ENCODE measurements around the gene MOB3B. TPM values are rescaled to one million over a fixed set of nuclear protein-coding genes. Genes with fewer than 3 reads are reported as not detected.

Gene MOB3B
- total and polyA plus RNA-seq, 7 experiments from 2014 or later = 0.07 to 1.8 (median 0.72) TPM; not detected in 1

DNA sequence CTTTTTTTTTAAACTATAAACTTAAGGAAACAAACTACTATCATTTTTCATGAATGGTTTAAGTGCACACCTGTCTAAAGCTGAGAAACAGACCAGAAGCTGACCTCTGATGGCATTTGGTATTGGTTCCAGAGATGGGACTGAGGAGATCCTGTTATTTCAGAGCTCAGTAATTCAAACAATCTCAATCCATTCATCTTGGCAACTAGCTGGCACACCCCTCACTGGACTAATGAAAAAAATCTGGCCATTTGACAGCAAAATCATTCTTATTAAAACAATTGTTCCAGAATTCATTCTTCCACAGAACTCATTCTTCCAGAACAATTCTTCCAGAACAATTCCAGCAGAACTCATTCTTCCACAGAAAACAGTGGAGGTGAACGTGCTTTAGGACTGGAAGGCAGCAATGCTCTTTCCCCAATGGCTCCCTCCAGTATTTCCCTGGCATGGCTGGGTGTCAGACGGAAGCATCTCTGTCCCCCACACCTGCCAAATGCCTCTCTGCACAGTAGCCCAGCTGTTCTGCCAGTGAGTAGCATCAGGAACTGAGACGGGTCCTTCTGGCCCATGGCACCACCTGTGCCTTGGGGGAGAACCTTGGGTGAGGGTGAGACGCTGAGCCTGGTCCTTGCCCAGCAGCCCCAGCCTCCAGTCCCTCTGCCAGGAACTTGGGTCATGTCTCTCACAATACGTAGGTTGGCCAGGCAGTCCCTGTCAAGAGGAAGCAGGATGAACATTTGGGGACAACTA lies 145.2 kb downstream of the MOB3B start:
- Mint-ChIP-seq H3K36me3 (no peaks in the 10 kb centered on the region), H3K27me3 (peaks cover 0 to 4% (median 0%) of the 10 kb centered on the region in 5 donors), H3K4me1 (peaks cover under 1 to 11% (median 2%) of the 10 kb centered on the region in 7 donors), H3K4me3 (no peak overlapping the region), H3K27ac (no peak overlapping the region), H3K9me3 (peaks cover 0 to 2% (median 0%) of the 10 kb centered on the region in 11 donors)
- no peak for DNase-seq
- H3K27me3 ChIP-seq (ENCODE audit: control insufficient read depth in 2 of 2, insufficient read depth in 2 of 2, low read length in 2 of 2) = no peaks in the 10 kb centered on the region
- H3K4me1 ChIP-seq (ENCODE audit: control insufficient read depth in 2 of 2, insufficient read depth in 2 of 2, low read length in 2 of 2) = no peaks in the 10 kb centered on the region
- POLR2A ChIA-PET = no interaction called here
- no peak overlapping the region for H3K4me3 ChIP-seq (ENCODE audit: low read length)
- no peak for ATAC-seq
- intact Hi-C loops (cut with micrococcal nuclease) = no loop called here
- H3K9me3 ChIP-seq (ENCODE audit: control insufficient read depth in 2 of 3, low read length in 3 of 3) = no peaks in the 10 kb centered on the region
- no peaks in the 10 kb centered on the region for H3K36me3 ChIP-seq (ENCODE audit: control insufficient read depth in 2 of 3, insufficient read depth in 3 of 3, low read length in 3 of 3)
- CTCF ChIA-PET = no interaction called here
- no peak overlapping the region for H3K27ac ChIP-seq (ENCODE audit: low read depth, low read length)

DNA sequence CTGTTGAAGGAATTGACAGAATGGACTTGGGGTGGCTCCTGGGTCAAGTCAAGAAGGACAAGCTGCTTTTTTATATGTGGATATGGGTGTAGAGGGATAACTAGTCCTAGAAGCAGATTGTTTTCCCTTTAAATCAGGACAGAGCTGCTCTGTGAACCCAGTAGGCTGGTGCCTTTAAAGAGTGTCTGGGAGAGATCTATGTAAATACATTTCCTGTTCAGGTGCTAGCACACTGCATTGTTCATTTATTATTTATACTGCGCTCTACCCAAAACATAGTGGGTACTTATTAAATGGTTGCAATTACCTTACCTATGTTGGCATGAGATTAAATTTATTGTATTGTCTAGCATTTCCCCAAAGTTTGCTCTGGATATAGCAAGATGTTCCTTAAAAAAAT lies 146.1 kb downstream of the MOB3B start:
- H3K27ac Mint-ChIP-seq = no peak overlapping the region
- H3K27me3 Mint-ChIP-seq = peaks cover 0 to 4% (median 0%) of the 10 kb centered on the region in 5 donors
- intact Hi-C loops (cut with micrococcal nuclease) = no loop called here
- Histone ChIP-seq H3K4me1 (ENCODE audit: control insufficient read depth in 2 of 2, insufficient read depth in 2 of 2, low read length in 2 of 2) (no peaks in the 10 kb centered on the region), H3K4me3 (ENCODE audit: low read length) (no peak overlapping the region), H3K9me3 (ENCODE audit: control insufficient read depth in 2 of 3, low read length in 3 of 3) (no peaks in the 10 kb centered on the region), H3K27me3 (ENCODE audit: control insufficient read depth in 2 of 2, insufficient read depth in 2 of 2, low read length in 2 of 2) (no peaks in the 10 kb centered on the region), H3K27ac (ENCODE audit: low read depth, low read length) (no peak overlapping the region), H3K36me3 (ENCODE audit: control insufficient read depth in 2 of 3, insufficient read depth in 3 of 3, low read length in 3 of 3) (no peaks in the 10 kb centered on the region)
- H3K4me1 Mint-ChIP-seq = peaks cover 4 to 20% (median 5%) of the 10 kb centered on the region in 7 donors
- no peak overlapping the region for H3K4me3 Mint-ChIP-seq
- H3K36me3 Mint-ChIP-seq = no peaks in the 10 kb centered on the region
- ATAC-seq = no peak
- H3K9me3 Mint-ChIP-seq = peaks cover 0 to 2% (median 0%) of the 10 kb centered on the region in 11 donors
- POLR2A ChIA-PET = no interaction called here
- CTCF ChIA-PET = no interaction called here
- DNase-seq = no peak

DNA sequence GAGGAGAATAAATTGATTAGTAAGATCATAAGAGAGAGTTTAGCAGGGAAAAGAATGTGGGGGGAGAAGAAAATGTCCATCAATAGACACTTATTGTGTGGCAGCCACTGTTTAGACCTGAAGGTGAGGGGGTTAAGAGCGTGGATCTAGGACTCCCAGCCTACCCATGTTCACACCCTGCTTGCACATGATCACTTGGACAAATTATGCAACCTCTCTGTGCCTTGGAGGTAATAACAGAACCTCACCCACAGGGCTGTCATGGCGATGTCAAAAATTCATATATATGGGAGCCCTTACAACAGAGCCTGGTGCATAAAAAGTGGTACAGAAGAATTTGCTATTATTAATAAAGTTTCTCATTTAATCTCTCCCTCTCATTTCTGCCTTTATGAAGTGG lies 146.6 kb downstream of the MOB3B start:
- H3K4me1 Mint-ChIP-seq = peaks cover 4 to 26% (median 5%) of the 10 kb centered on the region in 7 donors
- H3K4me3 Mint-ChIP-seq = no peak overlapping the region
- no peak overlapping the region for H3K27ac Mint-ChIP-seq
- Histone ChIP-seq H3K27ac (ENCODE audit: low read depth, low read length) (no peak overlapping the region), H3K4me3 (ENCODE audit: low read length) (no peak overlapping the region), H3K36me3 (ENCODE audit: control insufficient read depth in 2 of 3, insufficient read depth in 3 of 3, low read length in 3 of 3) (no peaks in the 10 kb centered on the region), H3K27me3 (ENCODE audit: control insufficient read depth in 2 of 2, insufficient read depth in 2 of 2, low read length in 2 of 2) (no peaks in the 10 kb centered on the region), H3K9me3 (ENCODE audit: control insufficient read depth in 2 of 3, low read length in 3 of 3) (no peaks in the 10 kb centered on the region), H3K4me1 (ENCODE audit: control insufficient read depth in 2 of 2, insufficient read depth in 2 of 2, low read length in 2 of 2) (no peaks in the 10 kb centered on the region)
- peaks cover 0 to 2% (median 0%) of the 10 kb centered on the region in 11 donors for H3K9me3 Mint-ChIP-seq
- DNase-seq (no peak), ATAC-seq (no peak)
- no peaks in the 10 kb centered on the region for H3K36me3 Mint-ChIP-seq
- intact Hi-C loops (cut with micrococcal nuclease) = no loop called here
- CTCF ChIA-PET = no interaction called here
- peaks cover 0 to 4% (median 0%) of the 10 kb centered on the region in 5 donors for H3K27me3 Mint-ChIP-seq
- POLR2A ChIA-PET = no interaction called here

DNA sequence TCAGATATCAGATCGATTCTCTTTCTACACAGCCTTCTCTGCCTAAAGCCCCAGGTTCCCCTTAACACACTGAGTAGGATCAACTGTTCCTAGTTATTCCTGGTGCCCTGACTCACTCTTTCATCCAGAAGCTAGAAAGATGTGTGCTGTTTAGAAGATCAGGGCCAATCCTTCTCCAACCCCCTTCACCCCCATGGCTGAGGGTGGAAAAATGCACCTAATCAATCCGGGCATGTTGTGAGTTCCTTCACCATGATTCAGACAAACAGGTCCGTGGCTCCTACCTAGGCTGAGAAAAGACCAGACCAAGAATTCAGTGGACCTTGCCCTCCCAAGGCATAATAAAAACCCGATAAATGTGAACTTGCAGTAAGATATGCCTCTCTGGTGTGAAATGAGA lies 147.3 kb downstream of the MOB3B start:
- ChIA-PET POLR2A (no interaction called here), CTCF (no interaction called here)
- intact Hi-C loops (cut with micrococcal nuclease) = no loop called here
- peaks cover 0 to 2% (median 0%) of the 10 kb centered on the region in 11 donors for H3K9me3 Mint-ChIP-seq
- Histone ChIP-seq H3K4me1 (ENCODE audit: control insufficient read depth in 2 of 2, insufficient read depth in 2 of 2, low read length in 2 of 2) (no peaks in the 10 kb centered on the region), H3K9me3 (ENCODE audit: control insufficient read depth in 2 of 3, low read length in 3 of 3) (no peaks in the 10 kb centered on the region), H3K27me3 (ENCODE audit: control insufficient read depth in 2 of 2, insufficient read depth in 2 of 2, low read length in 2 of 2) (no peaks in the 10 kb centered on the region), H3K36me3 (ENCODE audit: control insufficient read depth in 2 of 3, insufficient read depth in 3 of 3, low read length in 3 of 3) (no peaks in the 10 kb centered on the region), H3K27ac (ENCODE audit: low read depth, low read length) (no peak overlapping the region), H3K4me3 (ENCODE audit: low read length) (no peak overlapping the region)
- peaks cover 4 to 31% (median 5%) of the 10 kb centered on the region in 7 donors for H3K4me1 Mint-ChIP-seq
- no peak overlapping the region for H3K4me3 Mint-ChIP-seq
- ATAC-seq (no peak), DNase-seq (no peak)
- H3K27me3 Mint-ChIP-seq = peaks cover 0 to 4% (median 0%) of the 10 kb centered on the region in 5 donors
- no peaks in the 10 kb centered on the region for H3K36me3 Mint-ChIP-seq
- no peak overlapping the region for H3K27ac Mint-ChIP-seq

DNA sequence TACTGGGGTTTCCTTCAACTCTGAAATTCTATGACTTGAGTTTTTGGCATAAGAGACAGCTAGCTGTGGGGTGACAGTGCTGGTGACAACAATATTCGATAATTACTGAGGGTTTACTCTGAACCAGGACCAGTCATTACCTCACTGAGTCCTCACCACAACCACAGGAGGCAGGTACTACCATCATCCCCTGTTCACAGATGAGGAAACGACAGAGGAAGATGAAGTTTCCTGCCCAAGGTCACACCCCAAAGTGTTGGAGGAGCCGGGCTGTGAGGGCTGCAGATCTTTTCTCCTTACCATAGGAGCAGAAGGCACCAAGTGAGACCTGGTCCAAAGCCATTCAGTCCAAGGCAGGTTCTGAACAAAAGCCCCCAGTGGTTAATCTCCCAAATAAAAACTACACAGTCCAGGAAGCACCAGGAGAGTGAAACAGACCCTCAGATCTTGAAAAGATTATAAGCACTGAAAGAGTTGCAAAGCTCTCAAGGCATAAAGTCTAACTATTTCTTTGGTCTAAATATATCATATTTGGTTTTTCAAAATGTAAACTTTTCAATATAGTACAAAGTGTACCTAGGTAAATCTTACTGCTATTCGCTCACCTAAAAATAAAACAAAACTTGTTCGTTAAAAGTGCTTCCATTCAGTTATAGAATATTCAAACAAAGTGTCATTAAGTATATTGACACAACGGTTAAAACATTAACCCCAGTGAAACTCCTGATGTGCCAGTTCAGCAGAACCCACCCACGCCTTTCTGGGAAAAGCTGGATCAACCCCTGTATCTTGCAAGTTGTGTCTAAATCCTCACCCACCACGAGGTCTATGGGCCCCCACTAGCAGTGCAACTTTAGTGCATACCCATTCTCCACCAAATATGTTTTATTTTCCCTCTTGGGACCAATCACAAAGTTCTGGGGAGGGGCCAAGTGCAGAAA lies 150.0 kb downstream of the MOB3B start:
- no peaks in the 10 kb centered on the region for H3K27me3 ChIP-seq (ENCODE audit: control insufficient read depth in 2 of 2, insufficient read depth in 2 of 2, low read length in 2 of 2)
- Mint-ChIP-seq H3K27me3 (peaks cover 0 to 2% (median 0%) of the 10 kb centered on the region in 5 donors), H3K36me3 (no peaks in the 10 kb centered on the region), H3K4me1 (peaks cover 4 to 31% (median 5%) of the 10 kb centered on the region in 7 donors), H3K4me3 (peak overlapping the region in 1 of 10 donors; percentile 76), H3K27ac (peak overlapping the region in 1 of 9 donors; percentile 86), H3K9me3 (peaks cover 0 to 2% (median 0%) of the 10 kb centered on the region in 11 donors)
- POLR2A ChIA-PET = no interaction called here
- H3K36me3 ChIP-seq (ENCODE audit: control insufficient read depth in 2 of 3, insufficient read depth in 3 of 3, low read length in 3 of 3) = no peaks in the 10 kb centered on the region
- H3K4me1 ChIP-seq (ENCODE audit: control insufficient read depth in 2 of 2, insufficient read depth in 2 of 2, low read length in 2 of 2) = no peaks in the 10 kb centered on the region
- CTCF ChIA-PET = no interaction called here
- intact Hi-C loops (cut with micrococcal nuclease) = loop anchor here in 1 of 2 donors (1.0 to 2.0 kb wide), 3 partner anchors 13 to 150 kb away; partner anchors contain the start of gene MOB3B
- H3K4me3 ChIP-seq (ENCODE audit: low read length) = no peak overlapping the region
- DNase-seq (peak in 3 of 9 donors; percentile 2 to 5 (median 4)), ATAC-seq (no peak)
- H3K9me3 ChIP-seq (ENCODE audit: control insufficient read depth in 2 of 3, low read length in 3 of 3) = no peaks in the 10 kb centered on the region
- H3K27ac ChIP-seq (ENCODE audit: low read depth, low read length) = no peak overlapping the region

GRCh38 chr9:27377811-27378456 lies 151.7 kb downstream of the MOB3B start:
- H3K36me3 Mint-ChIP-seq = no peaks in the 10 kb centered on the region
- Histone ChIP-seq H3K27ac (ENCODE audit: low read depth, low read length) (no peak overlapping the region), H3K9me3 (ENCODE audit: control insufficient read depth in 2 of 3, low read length in 3 of 3) (no peaks in the 10 kb centered on the region), H3K27me3 (ENCODE audit: control insufficient read depth in 2 of 2, insufficient read depth in 2 of 2, low read length in 2 of 2) (no peaks in the 10 kb centered on the region), H3K4me3 (ENCODE audit: low read length) (no peak overlapping the region), H3K36me3 (ENCODE audit: control insufficient read depth in 2 of 3, insufficient read depth in 3 of 3, low read length in 3 of 3) (no peaks in the 10 kb centered on the region), H3K4me1 (ENCODE audit: control insufficient read depth in 2 of 2, insufficient read depth in 2 of 2, low read length in 2 of 2) (no peaks in the 10 kb centered on the region)
- DNase-seq = no peak
- peaks cover 0 to 9% (median 0%) of the 10 kb centered on the region in 5 donors for H3K27me3 Mint-ChIP-seq
- peaks cover 0 to 2% (median 0%) of the 10 kb centered on the region in 11 donors for H3K9me3 Mint-ChIP-seq
- intact Hi-C loops (cut with micrococcal nuclease) = loop anchor here in 1 of 2 donors (2.0 kb wide), 1 partner anchor 25 kb away; no protein-coding TSS in a partner anchor
- peak; percentile 64 for ATAC-seq
- peak overlapping the region in 1 of 9 donors; percentile 20 for H3K27ac Mint-ChIP-seq
- peaks cover 4 to 31% (median 5%) of the 10 kb centered on the region in 7 donors for H3K4me1 Mint-ChIP-seq
- H3K4me3 Mint-ChIP-seq = no peak overlapping the region
- ChIA-PET POLR2A (no interaction called here), CTCF (no interaction called here)
